ENCODE measurements around the gene ZBTB20. TPM values are rescaled to one million over a fixed set of nuclear protein-coding genes. Genes with fewer than 3 reads are reported as not detected.

The ZBTB20 gene
- total and polyA plus RNA-seq, 12 donors, result 0.57 to 105 (median 86.8) TPM

DNA sequence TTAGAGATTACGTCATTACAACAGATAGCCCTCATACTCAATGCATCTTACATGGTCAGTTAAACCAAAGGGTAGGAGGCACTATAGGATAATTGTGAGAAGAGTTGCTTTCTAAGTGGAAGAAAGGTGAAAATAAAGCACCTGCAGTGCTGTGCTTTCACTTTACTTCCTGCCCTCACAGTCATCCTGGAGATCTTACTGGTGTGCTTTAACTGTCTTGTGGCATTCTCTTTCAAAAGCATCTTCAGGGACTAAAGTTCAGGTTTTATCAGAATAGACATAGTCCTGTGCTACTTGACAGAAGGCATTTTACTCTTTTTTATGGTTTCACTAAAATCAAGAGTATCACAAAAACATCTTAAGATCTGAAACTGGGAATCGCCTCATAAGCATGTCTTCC is 286.6 kb downstream of the ZBTB20 start:
- 97 to 100% methylated on average over 2 of the region's 2 CpGs for WGBS, 2 donors
- H3K4me3 ChIP-seq, result no peak overlapping the region
- TF ChIP-seq, protein P1, sequence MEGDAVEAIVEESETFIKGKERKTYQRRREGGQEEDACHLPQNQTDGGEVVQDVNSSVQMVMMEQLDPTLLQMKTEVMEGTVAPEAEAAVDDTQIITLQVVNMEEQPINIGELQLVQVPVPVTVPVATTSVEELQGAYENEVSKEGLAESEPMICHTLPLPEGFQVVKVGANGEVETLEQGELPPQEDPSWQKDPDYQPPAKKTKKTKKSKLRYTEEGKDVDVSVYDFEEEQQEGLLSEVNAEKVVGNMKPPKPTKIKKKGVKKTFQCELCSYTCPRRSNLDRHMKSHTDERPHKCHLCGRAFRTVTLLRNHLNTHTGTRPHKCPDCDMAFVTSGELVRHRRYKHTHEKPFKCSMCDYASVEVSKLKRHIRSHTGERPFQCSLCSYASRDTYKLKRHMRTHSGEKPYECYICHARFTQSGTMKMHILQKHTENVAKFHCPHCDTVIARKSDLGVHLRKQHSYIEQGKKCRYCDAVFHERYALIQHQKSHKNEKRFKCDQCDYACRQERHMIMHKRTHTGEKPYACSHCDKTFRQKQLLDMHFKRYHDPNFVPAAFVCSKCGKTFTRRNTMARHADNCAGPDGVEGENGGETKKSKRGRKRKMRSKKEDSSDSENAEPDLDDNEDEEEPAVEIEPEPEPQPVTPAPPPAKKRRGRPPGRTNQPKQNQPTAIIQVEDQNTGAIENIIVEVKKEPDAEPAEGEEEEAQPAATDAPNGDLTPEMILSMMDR (IDR thresholded peaks at IDR 0.05), result no peak
- intact Hi-C loops (cut with DNase I), result no loop called here
- no peak overlapping the region for H3K27ac ChIP-seq
- H3K9me3 ChIP-seq, result no peaks in the 10 kb centered on the region
- ATAC-seq, result no peak
- H3K4me1 ChIP-seq, result peaks cover 0 to 45% (median 19%) of the 10 kb centered on the region in 9 donors
- DNase-seq, result no peak
- H3K36me3 ChIP-seq, result no peaks in the 10 kb centered on the region
- no peaks in the 10 kb centered on the region for H3K27me3 ChIP-seq

DNA sequence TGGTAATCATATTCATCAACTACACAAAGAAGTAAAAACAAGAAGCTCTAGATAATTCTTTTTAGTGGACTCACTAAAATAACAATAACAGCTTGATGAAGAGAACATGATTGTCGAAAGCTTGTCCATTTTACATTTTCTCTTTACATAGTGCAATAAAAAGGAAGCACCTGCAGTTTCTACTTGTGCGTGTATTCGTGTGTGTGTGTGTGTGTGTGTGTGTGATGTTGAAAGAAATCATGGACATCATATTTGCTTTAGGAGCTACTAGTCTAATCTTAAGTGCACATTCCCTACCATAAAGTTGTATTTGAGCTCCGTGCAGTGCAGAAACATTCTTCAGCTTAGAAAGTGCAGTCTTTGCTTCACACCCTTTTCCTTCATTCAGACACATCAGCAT is 288.8 kb downstream of the ZBTB20 start:
- H3K4me1 ChIP-seq, result peaks cover 0 to 41% (median 15%) of the 10 kb centered on the region in 9 donors

DNA sequence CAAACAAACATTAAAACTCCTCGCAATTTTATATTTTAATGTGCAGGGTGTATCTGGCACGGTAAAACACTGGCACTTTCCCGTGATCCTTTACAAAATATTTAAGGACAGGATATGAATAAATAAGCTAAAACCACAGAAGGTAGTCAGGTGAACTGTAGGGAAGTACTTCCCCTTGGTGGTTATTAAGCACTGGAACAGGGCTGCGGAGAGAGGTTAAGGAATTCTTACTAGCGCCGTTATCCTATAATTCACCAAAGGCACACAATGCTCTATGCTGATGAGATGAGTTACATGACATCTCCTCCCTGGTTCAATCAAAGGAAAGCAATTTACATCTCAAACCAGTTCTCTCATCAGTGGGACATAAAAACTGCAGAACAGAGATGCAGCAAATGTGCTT is 289.8 kb downstream of the ZBTB20 start:
- WGBS, 2 donors, result 72 to 73% methylated on average over 6 of the region's 6 CpGs
- intact Hi-C loops (cut with DNase I), result no loop called here
- no peak for DNase-seq
- Histone ChIP-seq H3K27me3 (no peaks in the 10 kb centered on the region), H3K4me1 (peaks cover 0 to 31% (median 12%) of the 10 kb centered on the region in 9 donors), H3K36me3 (no peaks in the 10 kb centered on the region), H3K27ac (no peak overlapping the region), H3K9me3 (no peaks in the 10 kb centered on the region), H3K4me3 (no peak overlapping the region)
- TF ChIP-seq, protein P1 (IDR thresholded peaks at IDR 0.05), result no peak
- ATAC-seq, result no peak

More for the DNA sequence above, 288.8 kb downstream of the ZBTB20 start:
- intact Hi-C loops (cut with DNase I), result no loop called here
- DNase-seq (no peak), ATAC-seq (no peak)
- H3K9me3 ChIP-seq, result no peaks in the 10 kb centered on the region
- TF ChIP-seq, protein P1 (IDR thresholded peaks at IDR 0.05), result no peak
- H3K4me3 ChIP-seq, result no peak overlapping the region
- 74 to 76% methylated on average over 4 of the region's 4 CpGs for WGBS, 2 donors
- no peak overlapping the region for H3K27ac ChIP-seq
- no peaks in the 10 kb centered on the region for H3K36me3 ChIP-seq
- H3K27me3 ChIP-seq, result no peaks in the 10 kb centered on the region

DNA sequence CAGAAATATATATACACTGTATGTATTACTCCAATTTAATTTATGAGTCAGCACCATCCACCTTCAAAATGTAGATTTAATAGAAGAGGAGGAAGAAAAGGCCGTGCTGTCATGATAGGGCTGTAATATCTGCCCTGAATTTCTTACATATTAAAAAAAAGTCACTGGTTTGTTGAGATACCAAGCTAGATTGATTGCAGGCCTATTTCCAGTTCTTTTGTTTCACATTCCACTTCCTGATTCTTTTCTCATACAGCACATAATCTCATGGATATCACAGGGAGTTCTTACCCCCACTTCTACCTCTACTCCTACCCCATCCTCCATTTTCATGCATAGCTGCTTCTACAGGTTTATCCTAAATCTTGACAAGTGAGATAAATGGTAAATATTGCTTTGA is 290.3 kb downstream of the ZBTB20 start:
- no peak overlapping the region for H3K4me3 ChIP-seq
- H3K9me3 ChIP-seq, result no peaks in the 10 kb centered on the region
- DNase-seq, result no peak
- no peak overlapping the region for H3K27ac ChIP-seq
- WGBS, 2 donors, result 80 to 82% methylated on average over 1 of the region's 1 CpG
- peaks cover 0 to 26% (median 9%) of the 10 kb centered on the region in 9 donors for H3K4me1 ChIP-seq
- TF ChIP-seq, protein P1 (IDR thresholded peaks at IDR 0.05), result no peak
- no peaks in the 10 kb centered on the region for H3K36me3 ChIP-seq
- intact Hi-C loops (cut with DNase I), result no loop called here
- H3K27me3 ChIP-seq, result no peaks in the 10 kb centered on the region
- ATAC-seq, result no peak

All from heart right ventricle (tissue), 16 donors.